COLO829 (cell line): ENCODE results near the gene PPP1R1A.

Experiments used
- DNase-seq: peaks from one replicate; pipeline ENCODE4 v3.0.0; 2012; ENCODE audit warnings: low spot score

Gene PPP1R1A

GRCh38 chr12:54571193-54572188, 17.0 kb downstream of the PPP1R1A start:
- DNase-seq, result no peak

- no peak for DNase-seq
These were observed 18.4 kb downstream of the PPP1R1A start for GRCh38 chr12:54569995-54570528.

- DNase-seq, result no peak
These were observed 19.4 kb downstream of the PPP1R1A start for GRCh38 chr12:54569072-54569471.

GRCh38 chr12:54566792-54567191, 21.7 kb downstream of the PPP1R1A start:
- no peak for DNase-seq

- no peak for DNase-seq
These were observed 22.4 kb downstream of the PPP1R1A start for GRCh38 chr12:54565986-54566544.

- no peak for DNase-seq
These were observed 23.0 kb downstream of the PPP1R1A start for GRCh38 chr12:54565310-54565985.

- DNase-seq, result no peak
These were observed 23.7 kb downstream of the PPP1R1A start for GRCh38 chr12:54564768-54565167.

- DNase-seq, result no peak
These were observed 24.7 kb downstream of the PPP1R1A start for GRCh38 chr12:54563787-54564186.

GRCh38 chr12:54562750-54563356, 25.6 kb downstream of the PPP1R1A start:
- DNase-seq, result no peak

GRCh38 chr12:54561164-54561563, 27.3 kb downstream of the PPP1R1A start:
- DNase-seq, result no peak

GRCh38 chr12:54560374-54560858, 28.0 kb downstream of the PPP1R1A start:
- DNase-seq, result peak; percentile 70

- no peak for DNase-seq
These were observed 29.7 kb downstream of the PPP1R1A start for GRCh38 chr12:54558759-54559158.

GRCh38 chr12:54558311-54558710, 30.1 kb downstream of the PPP1R1A start:
- no peak for DNase-seq

GRCh38 chr12:54555670-54556257, 32.7 kb downstream of the PPP1R1A start:
- no peak for DNase-seq

- DNase-seq, result no peak
These were observed 38.5 kb downstream of the PPP1R1A start for GRCh38 chr12:54549774-54550451.

- no peak for DNase-seq
These were observed 41.9 kb downstream of the PPP1R1A start for GRCh38 chr12:54546511-54546910.

- DNase-seq, result no peak
These were observed 43.7 kb downstream of the PPP1R1A start for GRCh38 chr12:54544743-54545142.

- no peak for DNase-seq
These were observed 44.9 kb downstream of the PPP1R1A start for GRCh38 chr12:54543526-54543925.

GRCh38 chr12:54541751-54542290, 46.6 kb downstream of the PPP1R1A start:
- no peak for DNase-seq

GRCh38 chr12:54538136-54538700, 50.2 kb downstream of the PPP1R1A start:
- DNase-seq, result no peak
